Activated CD4-positive, alpha-beta T cell treated with anti-CD3 and anti-CD28 coated beads for 48 hours (primary cell): Measurements from ENCODE around the gene HSH2D.

Experiments used
- DNase-seq: peaks from one replicate; pipeline ENCODE4 v3.0.0-alpha.2; 2020

The HSH2D gene

GRCh38 chr19:16198370-16198651 is 54.8 kb downstream of the HSH2D start:
- no peak for DNase-seq

DNA sequence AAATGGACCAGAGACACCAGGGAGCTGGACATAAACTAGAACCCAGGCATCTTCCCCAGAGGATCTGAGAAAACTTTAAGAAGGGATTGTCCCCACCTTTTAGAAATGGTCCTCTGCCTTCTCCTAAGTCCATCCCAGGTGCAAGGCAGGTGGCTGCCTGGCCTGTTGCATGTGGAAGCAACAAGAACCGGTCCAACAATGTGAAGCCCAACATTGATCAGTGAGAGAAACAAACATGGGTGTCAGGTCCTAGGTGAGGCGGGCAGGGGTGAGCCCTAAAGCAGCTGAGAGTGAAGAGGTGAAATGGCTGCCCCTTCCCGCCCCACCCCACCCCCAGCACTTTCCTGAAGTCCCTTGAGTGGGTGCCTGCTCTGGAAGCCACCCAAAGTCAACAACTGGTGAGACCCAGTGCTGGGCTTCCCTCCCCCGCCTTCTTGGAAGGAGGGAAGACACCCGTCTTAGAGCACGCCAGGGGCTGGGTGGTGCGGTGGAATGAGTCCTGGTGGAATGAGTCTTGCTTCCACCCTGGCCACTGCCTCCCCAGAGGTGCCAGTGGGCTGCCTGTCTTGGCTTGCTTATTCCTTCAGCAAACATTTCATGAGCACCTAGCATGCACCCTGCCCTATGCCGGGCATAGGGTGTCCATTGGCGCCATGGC is 55.9 kb downstream of the HSH2D start:
- no peak for DNase-seq

DNA sequence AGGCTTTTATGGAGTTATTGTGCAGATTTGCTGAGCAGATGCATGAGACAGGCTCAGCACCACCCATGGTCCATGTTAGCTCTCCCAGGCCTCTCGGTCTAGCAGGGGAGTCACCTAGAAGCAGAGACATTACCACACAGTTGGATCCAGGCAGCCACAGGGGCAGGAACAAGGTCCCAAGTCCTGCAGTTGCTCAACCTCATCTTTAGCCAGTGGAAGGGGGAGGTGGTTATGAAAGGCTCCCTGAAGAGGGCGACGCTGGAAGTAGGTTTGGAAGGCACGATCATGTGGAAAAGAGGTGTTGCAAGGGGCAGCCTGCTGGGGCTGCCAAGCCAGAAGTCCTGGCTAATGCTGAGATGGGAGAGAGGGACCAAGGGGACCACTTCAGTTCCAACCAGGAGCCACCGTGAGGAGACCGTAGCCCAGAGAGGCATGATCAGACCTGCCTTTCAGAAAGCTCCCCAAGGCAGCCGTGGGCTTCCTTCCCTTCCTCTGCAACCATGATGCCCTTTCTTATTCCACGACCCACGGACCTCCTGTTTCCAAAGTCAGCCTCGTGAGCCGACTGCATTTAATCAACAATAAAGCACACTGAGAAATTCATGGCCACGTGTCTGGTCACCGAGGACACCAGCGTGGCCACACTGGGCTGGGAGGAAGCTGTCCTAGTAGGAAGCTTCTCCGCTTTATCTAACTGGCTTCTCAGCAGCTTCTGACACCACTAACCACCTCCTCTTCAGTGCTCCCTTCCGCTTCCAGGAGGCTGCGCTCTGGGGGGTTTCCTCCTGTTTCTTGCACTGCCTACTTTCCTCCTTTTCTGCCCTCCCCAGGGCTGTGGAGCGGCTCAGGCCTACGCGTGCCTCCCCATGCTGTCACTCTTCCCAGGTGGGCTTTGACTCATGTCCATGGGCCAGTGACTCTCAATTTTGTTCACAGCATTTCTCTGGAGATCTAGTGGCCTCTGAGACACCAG is 56.8 kb downstream of the HSH2D start:
- no peak for DNase-seq

GRCh38 chr19:16201011-16201391 is 57.5 kb downstream of the HSH2D start:
- no peak for DNase-seq

GRCh38 chr19:16202320-16203255 is 59.1 kb downstream of the HSH2D start:
- no peak for DNase-seq

GRCh38 chr19:16203256-16204004 is 59.9 kb downstream of the HSH2D start:
- no peak for DNase-seq

- DNase-seq = no peak
Observed at GRCh38 chr19:16204005-16204294, 60.5 kb downstream of the HSH2D start.

DNA sequence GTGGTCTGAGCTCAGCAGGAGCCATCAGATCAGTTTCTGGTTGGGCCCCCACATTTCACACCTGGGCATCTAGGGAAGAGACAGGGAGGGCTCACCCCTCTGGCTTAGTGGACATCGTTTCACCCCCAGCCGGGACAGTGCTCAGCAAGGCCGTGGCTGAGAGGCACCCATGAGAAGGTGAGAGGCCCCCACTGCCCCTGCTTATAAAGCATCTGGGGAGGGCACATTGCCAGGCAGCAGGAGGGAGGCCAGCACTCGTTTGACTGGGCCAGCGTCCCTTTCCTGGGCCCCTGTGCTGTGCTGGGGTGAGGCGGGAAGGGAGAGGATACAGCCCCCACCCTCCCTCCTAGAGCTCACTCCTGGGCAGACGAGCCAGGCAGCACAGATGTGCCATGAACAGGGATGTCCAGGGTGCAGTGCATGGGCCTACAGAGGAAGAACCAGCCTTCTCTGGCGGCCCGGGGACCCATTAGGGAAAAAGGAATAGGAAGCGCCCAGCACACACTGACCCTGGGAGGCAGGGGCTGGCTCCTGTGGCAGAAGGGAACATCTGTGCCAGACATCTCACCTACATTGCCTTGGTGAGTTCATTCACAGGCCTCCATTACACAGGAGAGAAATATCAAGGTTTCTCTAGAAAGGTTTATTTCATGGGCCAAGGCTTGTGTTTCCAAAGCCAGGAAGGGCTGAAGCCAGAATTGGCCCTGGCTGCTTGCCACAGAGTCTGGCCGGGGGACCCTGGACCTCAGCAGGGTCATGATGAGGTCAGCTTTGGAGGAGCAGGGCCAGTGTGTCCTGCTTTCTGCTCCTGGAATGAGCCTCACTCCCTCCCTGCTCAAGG is 61.9 kb downstream of the HSH2D start:
- DNase-seq = no peak

DNA sequence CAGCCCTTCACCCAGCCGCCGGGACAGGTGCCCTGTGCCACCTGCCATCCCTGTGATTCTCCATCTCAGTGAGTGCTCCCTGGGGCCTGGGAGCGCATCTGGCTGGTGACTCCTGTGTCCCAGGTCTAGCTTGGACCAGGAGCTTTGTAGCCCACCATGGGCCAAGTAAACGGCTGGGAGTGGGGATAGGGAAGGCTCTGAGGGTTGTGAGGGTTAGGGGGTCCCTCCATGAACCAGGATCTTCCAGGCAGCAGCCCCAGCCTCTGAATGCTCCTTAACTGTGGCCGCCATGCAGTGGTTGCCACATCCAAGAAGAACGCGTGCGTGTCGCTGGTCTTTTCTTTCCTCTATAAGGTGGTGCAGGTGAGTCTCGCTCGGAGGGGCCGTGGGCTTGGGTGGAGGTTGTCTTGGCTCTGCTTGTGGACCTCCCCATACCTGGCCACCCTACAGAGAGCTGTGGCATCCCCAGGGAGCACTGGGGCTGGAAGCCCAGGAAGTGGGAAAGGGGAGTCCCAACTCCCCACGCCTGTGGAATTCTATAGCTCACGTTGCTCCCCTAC is 62.6 kb downstream of the HSH2D start:
- no peak for DNase-seq

GRCh38 chr19:16206637-16207036 is 63.2 kb downstream of the HSH2D start:
- no peak for DNase-seq

DNA sequence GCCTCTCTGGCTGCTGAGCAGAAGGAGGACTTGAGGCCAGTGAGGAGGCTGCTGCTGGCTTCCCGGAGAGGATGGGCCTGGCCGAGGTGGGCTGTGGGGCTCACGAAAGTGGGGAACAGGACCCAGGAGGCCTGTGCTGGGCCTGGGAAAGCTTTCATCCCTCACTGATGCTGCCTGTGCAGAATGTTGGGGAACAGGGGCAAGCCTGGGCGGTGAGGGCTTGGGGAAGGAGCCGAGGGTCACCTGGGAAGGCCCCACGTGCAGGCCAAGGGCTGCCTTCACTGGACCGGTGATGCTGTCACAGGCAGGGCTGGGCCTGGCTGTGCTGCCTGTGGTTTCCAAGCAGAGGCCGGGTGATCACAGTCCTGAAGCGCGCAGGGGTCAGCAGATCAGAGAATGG is 63.6 kb downstream of the HSH2D start:
- DNase-seq = no peak

- no peak for DNase-seq
Observed at GRCh38 chr19:16207490-16208025, 64.1 kb downstream of the HSH2D start.
